Tibial artery (tissue), 4 donors: ENCODE measurements around the gene DNAI4.

Source experiments
- DNase-seq, 2 donors: peaks; one replicate each; pipeline ENCODE4 v3.0.0-alpha.2; 2019
- H3K27ac ChIP-seq, 2 donors: fragments of 200-600 bp; sonication (generic) in 1 of 2; 1 replicate in 1 of 2; 2 replicates in 1 of 2; pipeline ENCODE4 v1.5.1; 2018 to 2019; ENCODE audit warnings: mild to moderate bottlenecking in 1 of 2
- H3K27me3 ChIP-seq, 2 donors: fragments of 200-600 bp; sonication (generic) in 1 of 2; one replicate each; pipeline versions ENCODE4 v1.5.1 to v1.6.0; 2016 to 2019
- H3K36me3 ChIP-seq, 3 donors: fragments of 200-600 bp; sonication (generic) in 2 of 3; one replicate each; pipeline ENCODE4 v1.5.1; 2016 to 2019; ENCODE audit warnings: mild to moderate bottlenecking in 2 of 3
- H3K4me1 ChIP-seq, 4 donors: fragments of 200-600 bp; sonication (generic) in 2 of 4; 1 replicate in 3 of 4; 2 replicates in 1 of 4; pipeline ENCODE4 v1.5.1; 2016 to 2019
- H3K4me3 ChIP-seq, 2 donors: fragments of 200-600 bp; sonication (generic) in 1 of 2; 1 replicate in 1 of 2; 2 replicates in 1 of 2; pipeline ENCODE4 v1.5.1; 2018 to 2019; ENCODE audit warnings: mild to moderate bottlenecking in 2 of 2
- H3K9me3 ChIP-seq, 3 donors: fragments of 200-600 bp; sonication (generic) in 1 of 3; one replicate each; pipeline ENCODE4 v1.5.1; 2016 to 2019
- CTCF ChIP-seq, 2 experiments: fragments of 200-600 bp in 1 of 2; fragments of 450-650 bp in 1 of 2; IDR thresholded peaks; one replicate each; pipeline ENCODE4 v1.5.1; 2017 to 2019; ENCODE audit warnings: antibody characterized with exemption in 2 of 2, mild to moderate bottlenecking in 1 of 2, moderate library complexity in 1 of 2
- intact Hi-C: fragments of 100-400 bp; cut with DNase I; formaldehyde crosslinking; loops from one replicate; pipeline ENCODE4 v1.15.0; 2023; ENCODE audit warnings: low total_unique reads

The DNAI4 gene

GRCh38 chr1:66927528-66927927, 2.9 kb upstream of the DNAI4 start:
- no peak for TF ChIP-seq CTCF (IDR thresholded peaks at IDR 0.05)
- Histone ChIP-seq H3K9me3 (no peaks in the 10 kb centered on the region), H3K4me3 (no peak overlapping the region), H3K4me1 (peaks cover 0 to 48% (median 28%) of the 10 kb centered on the region in 4 donors), H3K36me3 (no peaks in the 10 kb centered on the region), H3K27ac (peak overlapping the region in 1 of 2 donors; percentile 97), H3K27me3 (no peaks in the 10 kb centered on the region)
- intact Hi-C loops = loop anchor here (10.0 kb wide), 2 partner anchors 127 to 393 kb away; partner anchors contain the start of genes SGIP1 and SLC35D1
- DNase-seq = no peak

GRCh38 chr1:66925944-66926343, 1.3 kb upstream of the DNAI4 start:
- no peaks in the 10 kb centered on the region for H3K36me3 ChIP-seq
- H3K27me3 ChIP-seq = no peaks in the 10 kb centered on the region
- H3K27ac ChIP-seq = peak overlapping the region; percentile 93 to 97
- peak overlapping the region; percentile 73 to 81 for H3K4me3 ChIP-seq
- no peak for TF ChIP-seq CTCF (IDR thresholded peaks at IDR 0.05)
- intact Hi-C loops = loop anchor here (10.0 kb wide), 2 partner anchors 129 to 391 kb away; partner anchors contain the start of genes SGIP1 and SLC35D1
- H3K4me1 ChIP-seq = peaks cover 0 to 34% (median 25%) of the 10 kb centered on the region in 4 donors
- no peak for DNase-seq
- H3K9me3 ChIP-seq = no peaks in the 10 kb centered on the region

GRCh38 chr1:66925558-66925910, 878 bp upstream of the DNAI4 start:
- H3K27me3 ChIP-seq = no peaks in the 10 kb centered on the region
- peak overlapping the region; percentile 93 to 97 for H3K27ac ChIP-seq
- peaks cover 0 to 34% (median 25%) of the 10 kb centered on the region in 4 donors for H3K4me1 ChIP-seq
- no peaks in the 10 kb centered on the region for H3K36me3 ChIP-seq
- DNase-seq = no peak
- intact Hi-C loops = loop anchor here (10.0 kb wide), 2 partner anchors 129 to 391 kb away; partner anchors contain the start of genes SGIP1 and SLC35D1
- no peaks in the 10 kb centered on the region for H3K9me3 ChIP-seq
- peak overlapping the region; percentile 73 to 81 for H3K4me3 ChIP-seq
- TF ChIP-seq CTCF (IDR thresholded peaks at IDR 0.05) = no peak

- DNase-seq = no peak
- Histone ChIP-seq H3K36me3 (no peaks in the 10 kb centered on the region), H3K9me3 (no peaks in the 10 kb centered on the region), H3K27me3 (no peaks in the 10 kb centered on the region), H3K4me1 (peaks cover 0 to 26% (median 17%) of the 10 kb centered on the region in 4 donors), H3K27ac (no peak overlapping the region), H3K4me3 (no peak overlapping the region)
- no peak for TF ChIP-seq CTCF (IDR thresholded peaks at IDR 0.05)
- intact Hi-C loops = loop anchor here (10.0 kb wide), 2 partner anchors 134 to 386 kb away; partner anchors contain the start of genes SGIP1 and SLC35D1
These were observed 4.1 kb downstream of the DNAI4 start for GRCh38 chr1:66920543-66920942.

- intact Hi-C loops = loop anchor here (10.0 kb wide), 2 partner anchors 135 to 385 kb away; partner anchors contain the start of genes SGIP1 and SLC35D1
- Histone ChIP-seq H3K36me3 (no peaks in the 10 kb centered on the region), H3K4me1 (peaks cover 0 to 26% (median 16%) of the 10 kb centered on the region in 4 donors), H3K9me3 (no peaks in the 10 kb centered on the region), H3K27ac (peak overlapping the region in 1 of 2 donors; percentile 5), H3K27me3 (no peaks in the 10 kb centered on the region), H3K4me3 (no peak overlapping the region)
- DNase-seq = no peak
- TF ChIP-seq CTCF (IDR thresholded peaks at IDR 0.05) = no peak
These were observed 4.8 kb downstream of the DNAI4 start for GRCh38 chr1:66919828-66920227.
